Measurements from ENCODE around the gene ZMYM4.
"Not testable (repeated sequence)": the region's sequence is repeated elsewhere in the genome, so short reads cannot be mapped to it uniquely, and the experiment has no call there.

The ZMYM4 gene

GRCh38 chr1:35460796-35461195 is 192.3 kb downstream of the ZMYM4 start:
- FAIRE-seq: no peak

- no peak for FAIRE-seq
These were observed 193.6 kb downstream of the ZMYM4 start for GRCh38 chr1:35461966-35462651.

- FAIRE-seq: no peak
These were observed 194.7 kb downstream of the ZMYM4 start for GRCh38 chr1:35463232-35463631.

DNA sequence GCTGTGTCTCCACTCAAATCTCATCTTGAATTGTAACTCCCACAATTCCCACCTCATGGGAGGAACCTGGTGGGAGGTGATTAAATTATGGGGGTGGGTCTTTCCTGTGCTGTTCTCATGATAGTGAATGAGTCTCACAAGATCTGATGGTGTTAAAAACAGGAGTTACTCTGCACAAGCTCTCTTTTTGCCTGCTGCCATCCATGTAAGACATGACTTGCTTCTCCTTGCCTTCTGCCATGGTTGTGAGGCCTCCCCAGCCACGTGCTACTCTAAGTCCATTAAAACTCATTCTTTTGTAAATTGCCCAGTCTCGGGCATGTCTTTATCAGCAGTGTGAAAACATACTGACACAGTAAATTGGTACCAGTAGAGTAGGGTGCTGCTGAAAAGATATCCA is 195.2 kb downstream of the ZMYM4 start:
- not testable (repeated sequence) for FAIRE-seq

- FAIRE-seq: no peak
These were observed 197.6 kb downstream of the ZMYM4 start for GRCh38 chr1:35466120-35466519.

GRCh38 chr1:35470977-35471613 is 202.6 kb downstream of the ZMYM4 start:
- no peak for FAIRE-seq
